ENCODE results near the gene CELA3B. TPM values are rescaled to one million over a fixed set of nuclear protein-coding genes. Genes with fewer than 3 reads are reported as not detected.
A peak's percentile ranks its signal among the peaks of the same experiment; 100 is the strongest.

Gene CELA3B
- total and polyA plus RNA-seq, 2 of the 13 experiments (the other 11 are each of a cell fraction or from before 2014, with no cell fraction given), result 0.34 TPM; not detected in 1

DNA sequence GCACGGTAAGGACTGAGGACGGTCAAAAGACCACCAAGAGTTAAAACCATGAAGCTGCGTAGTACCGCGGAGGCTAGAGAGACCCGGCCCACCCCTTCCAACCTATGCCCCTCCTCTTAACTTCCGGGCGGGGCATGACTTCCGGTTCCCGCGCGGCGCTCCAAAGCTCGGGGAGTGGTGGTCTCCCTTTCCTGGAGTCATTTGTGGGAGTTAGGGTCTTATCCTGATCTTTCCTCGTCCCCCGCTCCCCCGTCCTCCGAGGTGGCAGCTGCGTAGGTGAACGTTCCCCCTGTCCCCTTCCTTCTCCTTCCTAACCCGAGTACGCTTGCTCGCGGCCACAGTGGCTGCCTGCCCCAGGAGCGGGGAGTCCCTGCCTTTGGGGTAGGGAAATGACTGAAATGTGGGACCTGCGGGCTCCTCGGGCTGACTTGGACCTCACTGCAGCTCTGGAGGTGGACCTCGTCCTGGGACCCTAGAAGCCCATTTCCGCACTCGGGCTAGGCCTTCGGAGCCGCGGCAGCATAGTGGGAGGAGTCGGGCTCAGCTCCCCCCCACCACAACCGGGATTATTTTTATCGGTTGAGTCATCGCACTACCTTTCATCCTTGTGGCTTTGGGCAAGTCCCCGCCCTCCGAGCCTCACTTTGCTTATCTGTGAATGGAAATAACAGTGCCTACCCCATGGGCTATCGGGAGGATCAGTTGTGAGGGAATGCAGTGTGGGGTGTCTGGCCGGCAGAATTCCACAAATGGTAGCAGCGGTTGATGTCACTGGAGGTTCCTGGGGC, 48.7 kb downstream of the CELA3B start (continued):
- peak; percentile 91 for TF ChIP-seq ZNF274 (CRISPR knock-in tag; IDR thresholded peaks at IDR 0.05)
- TF ChIP-seq ZBTB34 (CRISPR knock-in tag; IDR thresholded peaks at IDR 0.05), result no peak
- TF ChIP-seq CHCHD3 (CRISPR knock-in tag; IDR thresholded peaks at IDR 0.05), result 0 out of 2 replicates have a peak, but pooled peaks have one; percentile 18
- TF ChIP-seq SOX6 (IDR thresholded peaks at IDR 0.05), result no peak
- TF ChIP-seq SOX6 (CRISPR knock-in tag; IDR thresholded peaks at IDR 0.05), result peak; percentile 35; the same call in 1 of the 2 replicates
- TF ChIP-seq CAMTA2 (CRISPR knock-in tag; IDR thresholded peaks at IDR 0.05; ENCODE audit: borderline replicate concordance), result no peak
- TF ChIP-seq PHF20 (CRISPR knock-in tag; IDR thresholded peaks at IDR 0.05), result peak; percentile 88
- TF ChIP-seq, protein P1, sequence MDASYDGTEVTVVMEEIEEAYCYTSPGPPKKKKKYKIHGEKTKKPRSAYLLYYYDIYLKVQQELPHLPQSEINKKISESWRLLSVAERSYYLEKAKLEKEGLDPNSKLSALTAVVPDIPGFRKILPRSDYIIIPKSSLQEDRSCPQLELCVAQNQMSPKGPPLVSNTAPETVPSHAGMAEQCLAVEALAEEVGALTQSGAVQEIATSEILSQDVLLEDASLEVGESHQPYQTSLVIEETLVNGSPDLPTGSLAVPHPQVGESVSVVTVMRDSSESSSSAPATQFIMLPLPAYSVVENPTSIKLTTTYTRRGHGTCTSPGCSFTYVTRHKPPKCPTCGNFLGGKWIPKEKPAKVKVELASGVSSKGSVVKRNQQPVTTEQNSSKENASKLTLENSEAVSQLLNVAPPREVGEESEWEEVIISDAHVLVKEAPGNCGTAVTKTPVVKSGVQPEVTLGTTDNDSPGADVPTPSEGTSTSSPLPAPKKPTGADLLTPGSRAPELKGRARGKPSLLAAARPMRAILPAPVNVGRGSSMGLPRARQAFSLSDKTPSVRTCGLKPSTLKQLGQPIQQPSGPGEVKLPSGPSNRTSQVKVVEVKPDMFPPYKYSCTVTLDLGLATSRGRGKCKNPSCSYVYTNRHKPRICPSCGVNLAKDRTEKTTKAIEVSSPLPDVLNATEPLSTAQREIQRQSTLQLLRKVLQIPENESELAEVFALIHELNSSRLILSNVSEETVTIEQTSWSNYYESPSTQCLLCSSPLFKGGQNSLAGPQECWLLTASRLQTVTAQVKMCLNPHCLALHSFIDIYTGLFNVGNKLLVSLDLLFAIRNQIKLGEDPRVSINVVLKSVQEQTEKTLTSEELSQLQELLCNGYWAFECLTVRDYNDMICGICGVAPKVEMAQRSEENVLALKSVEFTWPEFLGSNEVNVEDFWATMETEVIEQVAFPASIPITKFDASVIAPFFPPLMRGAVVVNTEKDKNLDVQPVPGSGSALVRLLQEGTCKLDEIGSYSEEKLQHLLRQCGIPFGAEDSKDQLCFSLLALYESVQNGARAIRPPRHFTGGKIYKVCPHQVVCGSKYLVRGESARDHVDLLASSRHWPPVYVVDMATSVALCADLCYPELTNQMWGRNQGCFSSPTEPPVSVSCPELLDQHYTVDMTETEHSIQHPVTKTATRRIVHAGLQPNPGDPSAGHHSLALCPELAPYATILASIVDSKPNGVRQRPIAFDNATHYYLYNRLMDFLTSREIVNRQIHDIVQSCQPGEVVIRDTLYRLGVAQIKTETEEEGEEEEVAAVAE (CRISPR knock-in tag; IDR thresholded peaks at IDR 0.05; ENCODE audit: borderline replicate concordance), result peak; percentile 37; the same call in 1 of the 2 replicates
- no peak for TF ChIP-seq ZBTB33 (CRISPR knock-in tag; IDR thresholded peaks at IDR 0.05)
- TF ChIP-seq TBX2 (CRISPR knock-in tag; IDR thresholded peaks at IDR 0.05; ENCODE audit: borderline replicate concordance), result peak; percentile 66; the same call in 1 of the 2 replicates
- peak; percentile 19; the same call in 1 of the 2 replicates for TF ChIP-seq SOX13 (IDR thresholded peaks at IDR 0.05)
- TF ChIP-seq SOX13 (CRISPR knock-in tag; conservative IDR thresholded peaks at IDR 0.05 in 1 of 2, IDR thresholded peaks at IDR 0.05 in 1 of 2), result no peak; a peak in 2 of 4 replicates
- TF ChIP-seq, protein P2, sequence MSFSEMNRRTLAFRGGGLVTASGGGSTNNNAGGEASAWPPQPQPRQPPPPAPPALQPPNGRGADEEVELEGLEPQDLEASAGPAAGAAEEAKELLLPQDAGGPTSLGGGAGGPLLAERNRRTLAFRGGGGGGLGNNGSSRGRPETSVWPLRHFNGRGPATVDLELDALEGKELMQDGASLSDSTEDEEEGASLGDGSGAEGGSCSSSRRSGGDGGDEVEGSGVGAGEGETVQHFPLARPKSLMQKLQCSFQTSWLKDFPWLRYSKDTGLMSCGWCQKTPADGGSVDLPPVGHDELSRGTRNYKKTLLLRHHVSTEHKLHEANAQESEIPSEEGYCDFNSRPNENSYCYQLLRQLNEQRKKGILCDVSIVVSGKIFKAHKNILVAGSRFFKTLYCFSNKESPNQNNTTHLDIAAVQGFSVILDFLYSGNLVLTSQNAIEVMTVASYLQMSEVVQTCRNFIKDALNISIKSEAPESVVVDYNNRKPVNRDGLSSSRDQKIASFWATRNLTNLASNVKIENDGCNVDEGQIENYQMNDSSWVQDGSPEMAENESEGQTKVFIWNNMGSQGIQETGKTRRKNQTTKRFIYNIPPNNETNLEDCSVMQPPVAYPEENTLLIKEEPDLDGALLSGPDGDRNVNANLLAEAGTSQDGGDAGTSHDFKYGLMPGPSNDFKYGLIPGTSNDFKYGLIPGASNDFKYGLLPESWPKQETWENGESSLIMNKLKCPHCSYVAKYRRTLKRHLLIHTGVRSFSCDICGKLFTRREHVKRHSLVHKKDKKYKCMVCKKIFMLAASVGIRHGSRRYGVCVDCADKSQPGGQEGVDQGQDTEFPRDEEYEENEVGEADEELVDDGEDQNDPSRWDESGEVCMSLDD (CRISPR knock-in tag; IDR thresholded peaks at IDR 0.05; ENCODE audit: borderline replicate concordance), result no peak; the same call in 1 of the 2 replicates
- TF ChIP-seq, protein P3, sequence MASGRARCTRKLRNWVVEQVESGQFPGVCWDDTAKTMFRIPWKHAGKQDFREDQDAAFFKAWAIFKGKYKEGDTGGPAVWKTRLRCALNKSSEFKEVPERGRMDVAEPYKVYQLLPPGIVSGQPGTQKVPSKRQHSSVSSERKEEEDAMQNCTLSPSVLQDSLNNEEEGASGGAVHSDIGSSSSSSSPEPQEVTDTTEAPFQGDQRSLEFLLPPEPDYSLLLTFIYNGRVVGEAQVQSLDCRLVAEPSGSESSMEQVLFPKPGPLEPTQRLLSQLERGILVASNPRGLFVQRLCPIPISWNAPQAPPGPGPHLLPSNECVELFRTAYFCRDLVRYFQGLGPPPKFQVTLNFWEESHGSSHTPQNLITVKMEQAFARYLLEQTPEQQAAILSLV (CRISPR knock-in tag; IDR thresholded peaks at IDR 0.05; ENCODE audit: borderline replicate concordance), result peak; percentile 43; the same call in 1 of the 2 replicates

Data from HepG2 (cell line).